Activated CD8-positive, alpha-beta memory T cell treated with anti-CD3 and anti-CD28 coated beads, Interleukin-2, amount 50 U/mL, for 24 hours (primary cell): ENCODE results near the gene DNAAF5.
"Not testable (repeated sequence)": the region's sequence is repeated elsewhere in the genome, so short reads cannot be mapped to it uniquely, and the experiment has no call there.

ENCODE experiments used
- DNase-seq: peaks from one replicate; pipeline ENCODE4 v3.0.0-alpha.2; 2020; ENCODE audit errors: extremely low read depth

Gene DNAAF5

GRCh38 chr7:782718-783449, 56.4 kb downstream of the DNAAF5 start:
- no peak for DNase-seq

GRCh38 chr7:783556-784490, 57.3 kb downstream of the DNAAF5 start:
- no peak for DNase-seq

DNA sequence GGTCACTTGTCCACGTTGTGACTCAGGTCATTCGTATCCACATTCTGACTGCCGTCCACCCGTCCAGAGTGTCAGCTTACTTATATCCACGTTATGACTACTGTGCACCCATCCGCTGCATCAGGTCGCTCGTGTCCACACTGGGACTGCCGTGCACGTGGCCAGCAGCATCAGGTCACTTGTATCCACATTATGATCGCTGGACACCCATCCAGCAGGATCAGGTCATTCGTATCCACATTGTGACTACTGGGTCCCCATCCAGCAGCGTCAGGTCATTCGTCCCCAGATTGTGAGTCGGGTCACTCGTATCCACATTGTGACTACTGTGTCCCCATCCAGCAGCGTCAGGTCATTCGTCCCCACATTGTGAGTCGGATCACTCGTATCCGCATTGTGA, 58.5 kb downstream of the DNAAF5 start:
- no peak for DNase-seq

- DNase-seq: no peak
Measured at GRCh38 chr7:785416-785815, 58.9 kb downstream of the DNAAF5 start.

- DNase-seq: peak; percentile 38
Measured at GRCh38 chr7:786472-787255, 60.2 kb downstream of the DNAAF5 start.

GRCh38 chr7:787332-788240, 61.1 kb downstream of the DNAAF5 start:
- no peak for DNase-seq

DNA sequence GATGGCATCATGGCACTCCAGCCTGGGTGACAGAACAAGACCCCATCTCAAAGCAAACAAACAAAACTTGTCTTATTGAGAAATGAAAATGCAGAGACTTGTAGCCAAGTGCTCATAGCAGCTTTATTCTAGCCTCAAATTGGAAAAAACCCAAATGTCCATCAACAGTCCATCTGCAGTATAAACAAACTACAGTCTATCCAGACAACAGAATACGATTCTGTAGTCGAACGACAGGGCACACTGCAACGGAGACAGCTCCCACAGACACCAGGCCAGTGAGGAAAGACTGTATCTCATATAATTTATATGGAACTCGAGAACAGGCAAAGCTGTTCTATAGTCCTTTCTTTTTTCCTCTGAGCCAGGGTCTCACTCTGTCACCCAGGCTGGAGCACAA, 65.0 kb downstream of the DNAAF5 start:
- DNase-seq: no peak

DNA sequence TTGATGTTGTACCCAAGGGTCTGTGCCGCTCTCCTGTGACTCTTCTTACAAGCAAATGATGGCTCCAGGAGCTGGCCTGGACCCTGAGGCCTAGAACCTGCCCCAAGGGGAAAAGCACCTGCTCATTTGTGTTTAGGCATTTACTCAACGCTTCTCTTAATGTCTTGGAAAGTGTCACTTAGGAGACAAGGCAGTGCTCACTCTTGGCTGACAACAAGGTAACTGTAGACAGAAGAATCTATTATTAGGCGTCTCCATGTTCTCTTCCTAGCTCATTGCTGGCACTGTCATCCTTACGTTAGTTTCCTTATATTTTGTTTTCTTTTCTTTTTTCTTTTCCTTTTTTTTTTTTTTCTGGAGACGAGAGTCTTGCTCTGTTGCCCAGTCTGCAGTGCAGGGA, 67.7 kb downstream of the DNAAF5 start:
- DNase-seq: no peak

- no peak for DNase-seq
Measured at GRCh38 chr7:794671-795329, 68.3 kb downstream of the DNAAF5 start.

GRCh38 chr7:796434-797169, 70.1 kb downstream of the DNAAF5 start:
- not testable (repeated sequence) for DNase-seq

DNA sequence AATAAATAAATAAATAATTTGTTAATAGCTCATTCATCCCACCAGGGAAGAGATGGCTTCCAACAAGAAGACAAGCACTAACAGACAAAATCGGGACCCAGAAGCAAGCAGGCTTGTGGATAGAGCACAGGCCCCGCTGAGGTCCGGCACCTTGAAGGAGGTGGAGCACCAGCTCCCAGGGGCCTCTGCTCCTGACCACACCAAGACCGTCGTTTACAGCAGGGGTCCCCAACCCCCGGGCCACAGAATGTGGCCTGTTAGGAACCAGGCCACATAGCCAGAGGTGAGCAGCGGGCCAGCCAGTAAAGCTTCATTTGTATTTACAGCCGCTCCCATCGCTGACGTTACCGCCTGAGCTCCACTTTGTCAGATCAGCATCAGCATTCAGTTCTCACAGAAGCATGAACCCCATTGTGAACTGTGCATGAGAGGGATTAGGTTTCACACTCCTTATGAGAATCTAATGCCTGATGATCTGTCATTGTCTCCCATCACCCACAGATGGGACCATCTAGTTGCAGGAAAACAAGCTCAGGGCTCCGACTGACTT, 72.5 kb downstream of the DNAAF5 start:
- no peak for DNase-seq

GRCh38 chr7:800692-801091, 74.2 kb downstream of the DNAAF5 start:
- DNase-seq: no peak

DNA sequence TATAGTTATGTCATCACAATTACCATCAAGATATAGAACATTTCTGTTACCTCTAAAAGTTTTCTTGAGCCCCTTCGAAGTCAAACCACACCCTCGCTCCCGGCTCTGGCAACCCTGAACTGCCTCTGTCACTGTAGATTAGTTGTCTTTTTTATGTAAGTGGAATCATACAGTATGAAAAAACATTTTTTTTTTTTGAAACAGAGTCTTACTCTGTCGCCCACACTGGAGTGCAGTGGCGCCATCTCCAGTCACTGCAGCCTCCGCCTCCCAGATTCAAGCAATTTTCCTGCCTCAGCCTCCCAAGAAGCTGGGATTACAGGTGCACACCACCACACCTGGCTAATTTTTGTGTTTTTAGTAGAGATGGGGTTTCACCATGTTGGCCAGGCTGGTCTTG, 74.9 kb downstream of the DNAAF5 start:
- not testable (repeated sequence) for DNase-seq

GRCh38 chr7:801940-802381, 75.5 kb downstream of the DNAAF5 start:
- no peak for DNase-seq

DNA sequence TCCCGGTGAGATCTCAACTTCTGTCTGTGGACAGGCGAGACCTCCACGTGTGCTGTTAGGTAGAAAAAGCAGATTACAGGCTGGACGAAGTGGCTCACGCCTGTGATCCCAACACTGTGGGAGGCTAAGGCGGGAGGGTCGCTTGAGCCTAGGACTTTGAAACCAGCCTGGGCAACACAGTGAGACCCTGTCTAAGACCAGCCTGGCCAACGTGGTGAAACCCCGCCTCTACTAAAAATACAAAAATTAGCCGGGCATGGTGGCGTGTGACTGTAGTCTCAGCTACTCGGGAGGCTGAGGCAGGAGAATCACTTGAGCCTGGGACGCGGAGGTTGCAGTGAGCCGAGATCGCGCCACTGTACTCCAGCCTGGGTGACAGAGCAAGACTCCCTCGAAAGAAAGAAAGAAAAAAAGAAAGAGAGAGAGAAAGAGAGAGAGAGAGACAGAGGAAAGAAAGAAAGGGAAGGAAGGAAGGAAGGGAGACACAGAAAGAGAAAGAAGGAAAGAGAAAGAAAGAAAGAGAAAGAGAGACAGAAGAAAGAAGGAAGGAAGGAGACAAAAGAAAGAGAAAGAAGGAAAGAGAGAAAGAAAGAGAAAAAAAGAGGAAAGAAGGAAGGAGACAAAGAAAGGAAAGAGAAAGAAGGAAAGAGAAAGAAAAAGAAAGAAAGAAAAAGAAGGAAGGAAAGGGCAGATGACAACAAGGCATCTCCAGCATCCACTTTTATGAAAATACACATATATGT, 76.2 kb downstream of the DNAAF5 start:
- no peak for DNase-seq

DNA sequence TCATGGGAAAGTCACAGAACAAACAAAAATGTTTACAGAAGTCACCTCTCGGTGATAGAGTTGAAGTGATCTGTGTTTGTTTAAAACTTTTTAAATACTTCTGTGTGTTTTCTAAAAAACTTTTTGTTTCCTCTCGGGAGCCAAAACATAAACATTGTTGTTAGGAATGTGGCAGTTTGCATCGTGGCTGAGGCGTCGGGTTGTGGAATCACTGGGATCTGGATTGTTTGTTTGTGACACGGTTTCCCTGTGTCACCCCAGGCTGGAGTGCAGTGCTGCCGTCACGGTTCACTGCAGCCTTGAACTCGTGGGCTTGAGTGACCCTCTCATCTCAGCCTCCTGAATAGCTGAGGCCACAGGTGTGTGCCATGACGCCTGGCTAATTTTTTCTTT, 76.7 kb downstream of the DNAAF5 start:
- DNase-seq: no peak

DNA sequence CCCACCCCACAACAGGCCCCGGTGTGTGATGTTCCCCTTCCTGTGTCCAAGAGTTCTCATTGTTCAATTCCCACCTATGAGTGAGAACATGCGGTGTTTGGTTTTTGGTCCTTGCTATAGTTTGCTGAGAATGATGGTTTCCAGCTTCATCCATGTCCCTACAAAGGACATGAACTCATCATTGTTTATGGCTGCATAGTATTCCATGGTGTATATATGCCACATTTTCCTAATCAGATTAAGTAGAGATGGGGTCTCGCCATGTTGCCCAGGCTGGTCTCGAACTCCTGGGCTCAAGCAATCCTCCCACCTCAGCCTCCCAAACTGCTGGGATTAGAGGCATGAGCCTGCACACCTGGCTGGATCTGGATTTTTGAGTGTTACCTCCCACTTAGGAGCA, 77.3 kb downstream of the DNAAF5 start:
- DNase-seq: not testable (repeated sequence)

DNA sequence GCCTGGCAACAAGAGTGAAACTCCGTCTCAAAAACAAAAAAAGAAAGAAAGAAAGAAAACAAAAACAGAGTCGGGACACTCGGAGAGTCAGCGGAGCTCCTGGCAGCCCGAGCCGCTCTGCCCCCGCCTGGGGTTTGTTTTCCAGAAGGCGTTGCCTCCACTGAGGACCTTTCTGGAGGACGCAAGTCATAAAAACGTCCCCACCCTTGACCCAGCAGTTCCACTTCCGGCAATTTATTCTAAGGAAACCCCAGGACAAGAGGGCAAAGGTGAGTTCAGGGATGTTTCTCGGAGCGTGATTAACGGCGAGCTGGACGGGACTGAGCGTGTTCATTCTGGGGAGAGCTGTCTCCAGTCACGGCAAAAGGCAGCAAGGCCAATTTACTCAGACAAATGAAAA, 78.8 kb downstream of the DNAAF5 start:
- DNase-seq: no peak
